ENCODE results near the gene TWIST2.

Gene TWIST2

GRCh38 chr2:238926761-238927611 is 79.1 kb downstream of the TWIST2 start:
- Histone ChIP-seq H3K9ac (ENCODE audit: low read depth, low read length, poor library complexity) (no peak overlapping the region), H3K23ac (ENCODE audit: low read depth, low read length, poor library complexity) (peak overlapping the region; percentile 70), H3K4me1 (ENCODE audit: control insufficient read depth in 2 of 2, insufficient read depth in 1 of 2, low read depth in 1 of 2, low read length in 2 of 2) (peaks cover 0 to 18% of the 10 kb centered on the region in 2 donors), H2BK15ac (ENCODE audit: low read length) (peak overlapping the region; percentile 83), H2BK5ac (ENCODE audit: low read length) (no peak overlapping the region), H3K27me3 (ENCODE audit: control insufficient read depth in 3 of 3, insufficient read depth in 3 of 3, low read depth in 1 of 3, low read length in 3 of 3) (peaks cover 0 to 31% (median 3%) of the 10 kb centered on the region in 3 experiments), H3K14ac (ENCODE audit: low read length) (peak overlapping the region; percentile 39), H2AFZ (ENCODE audit: low read length) (no peak overlapping the region), H3K79me1 (ENCODE audit: low read depth, low read length) (no peaks in the 10 kb centered on the region), H2BK12ac (ENCODE audit: low read length) (no peak overlapping the region), H3K27ac (replicated peaks; ENCODE audit: low read length) (no peak overlapping the region), H3K4me3 (ENCODE audit: low read length in 2 of 2) (no peak overlapping the region), H4K91ac (ENCODE audit: low read depth, low read length, poor library complexity) (no peak overlapping the region), H3K9me3 (replicated peaks in 1 of 2; ENCODE audit: control insufficient read depth in 2 of 2, insufficient read depth in 1 of 2, low read depth in 1 of 2, low read length in 2 of 2) (peaks cover 0 to 1% of the 10 kb centered on the region in 2 donors), H3K4ac (ENCODE audit: low read length) (no peak overlapping the region), H2BK120ac (ENCODE audit: low read depth, low read length) (no peak overlapping the region), H3K18ac (ENCODE audit: low read length) (peak overlapping the region; percentile 74), H2AK5ac (ENCODE audit: low read depth, low read length) (peak overlapping the region; percentile 94), H4K8ac (ENCODE audit: low read depth, low read length) (peak overlapping the region; percentile 26), H3K36me3 (replicated peaks in 1 of 2; ENCODE audit: control insufficient read depth in 2 of 2, insufficient read depth in 2 of 2, low read length in 2 of 2) (no peaks in the 10 kb centered on the region), H3K4me2 (ENCODE audit: insufficient read depth, low read length, poor library complexity, severe bottlenecking) (no peak overlapping the region)
- no peak for DNase-seq (ENCODE audit: low spot score)
- WGBS, 2 donors (ENCODE audit: extremely low coverage in 2 of 2, insufficient read length in 2 of 2, insufficient replicate concordance in 1 of 2), result no CpG with 5 or more reads among the region's 24 CpGs

- H2AK5ac ChIP-seq (ENCODE audit: low read depth, low read length), result no peak overlapping the region
- H2AFZ ChIP-seq (ENCODE audit: low read length), result no peak overlapping the region
- no peak overlapping the region for H3K4me3 ChIP-seq (ENCODE audit: low read length in 2 of 2)
- no peak overlapping the region for H3K23ac ChIP-seq (ENCODE audit: low read depth, low read length, poor library complexity)
- H3K18ac ChIP-seq (ENCODE audit: low read length), result peak overlapping the region; percentile 72
- H4K91ac ChIP-seq (ENCODE audit: low read depth, low read length, poor library complexity), result no peak overlapping the region
- peak overlapping the region; percentile 69 for H3K4ac ChIP-seq (ENCODE audit: low read length)
- no peak overlapping the region for H3K27ac ChIP-seq (replicated peaks; ENCODE audit: low read length)
- peaks cover 0 to 8% of the 10 kb centered on the region in 2 donors for H3K4me1 ChIP-seq (ENCODE audit: control insufficient read depth in 2 of 2, insufficient read depth in 1 of 2, low read depth in 1 of 2, low read length in 2 of 2)
- no peaks in the 10 kb centered on the region for H3K36me3 ChIP-seq (replicated peaks in 1 of 2; ENCODE audit: control insufficient read depth in 2 of 2, insufficient read depth in 2 of 2, low read length in 2 of 2)
- H3K4me2 ChIP-seq (ENCODE audit: insufficient read depth, low read length, poor library complexity, severe bottlenecking), result no peak overlapping the region
- H2BK120ac ChIP-seq (ENCODE audit: low read depth, low read length), result no peak overlapping the region
- DNase-seq (ENCODE audit: low spot score), result no peak
- no peak overlapping the region for H2BK5ac ChIP-seq (ENCODE audit: low read length)
- H3K9me3 ChIP-seq (replicated peaks in 1 of 2; ENCODE audit: control insufficient read depth in 2 of 2, insufficient read depth in 1 of 2, low read depth in 1 of 2, low read length in 2 of 2), result peaks cover 0 to 1% of the 10 kb centered on the region in 2 donors
- H3K14ac ChIP-seq (ENCODE audit: low read length), result peak overlapping the region; percentile 39
- no peak overlapping the region for H3K9ac ChIP-seq (ENCODE audit: low read depth, low read length, poor library complexity)
- peaks cover 0 to 31% (median 3%) of the 10 kb centered on the region in 3 experiments for H3K27me3 ChIP-seq (ENCODE audit: control insufficient read depth in 3 of 3, insufficient read depth in 3 of 3, low read depth in 1 of 3, low read length in 3 of 3)
- peak overlapping the region; percentile 72 for H2BK15ac ChIP-seq (ENCODE audit: low read length)
- WGBS, 2 donors (ENCODE audit: extremely low coverage in 2 of 2, insufficient read length in 2 of 2, insufficient replicate concordance in 1 of 2), result no CpG with 5 or more reads among the region's 14 CpGs
- H4K8ac ChIP-seq (ENCODE audit: low read depth, low read length), result no peak overlapping the region
- H2BK12ac ChIP-seq (ENCODE audit: low read length), result peak overlapping the region; percentile 49
- no peaks in the 10 kb centered on the region for H3K79me1 ChIP-seq (ENCODE audit: low read depth, low read length)
Measured at GRCh38 chr2:238927746-238928519, 80.0 kb downstream of the TWIST2 start.

- Histone ChIP-seq H3K9ac (ENCODE audit: low read depth, low read length, poor library complexity) (no peak overlapping the region), H3K18ac (ENCODE audit: low read length) (peak overlapping the region; percentile 64), H3K9me3 (replicated peaks in 1 of 2; ENCODE audit: control insufficient read depth in 2 of 2, insufficient read depth in 1 of 2, low read depth in 1 of 2, low read length in 2 of 2) (peaks cover 0 to 1% of the 10 kb centered on the region in 2 donors), H3K23ac (ENCODE audit: low read depth, low read length, poor library complexity) (no peak overlapping the region), H3K36me3 (replicated peaks in 1 of 2; ENCODE audit: control insufficient read depth in 2 of 2, insufficient read depth in 2 of 2, low read length in 2 of 2) (no peaks in the 10 kb centered on the region), H3K4me2 (ENCODE audit: insufficient read depth, low read length, poor library complexity, severe bottlenecking) (no peak overlapping the region), H3K79me1 (ENCODE audit: low read depth, low read length) (no peaks in the 10 kb centered on the region), H3K14ac (ENCODE audit: low read length) (no peak overlapping the region), H3K4me3 (ENCODE audit: low read length in 2 of 2) (peak overlapping the region in 1 of 2 donors; percentile 25), H3K4me1 (ENCODE audit: control insufficient read depth in 2 of 2, insufficient read depth in 1 of 2, low read depth in 1 of 2, low read length in 2 of 2) (peaks cover 0 to 8% of the 10 kb centered on the region in 2 donors), H4K8ac (ENCODE audit: low read depth, low read length) (no peak overlapping the region), H2AFZ (ENCODE audit: low read length) (no peak overlapping the region), H2BK15ac (ENCODE audit: low read length) (peak overlapping the region; percentile 92), H3K27me3 (ENCODE audit: control insufficient read depth in 3 of 3, insufficient read depth in 3 of 3, low read depth in 1 of 3, low read length in 3 of 3) (peaks cover 0 to 27% (median 3%) of the 10 kb centered on the region in 3 experiments), H2AK5ac (ENCODE audit: low read depth, low read length) (no peak overlapping the region), H2BK12ac (ENCODE audit: low read length) (peak overlapping the region; percentile 97), H4K91ac (ENCODE audit: low read depth, low read length, poor library complexity) (no peak overlapping the region), H3K4ac (ENCODE audit: low read length) (no peak overlapping the region), H3K27ac (replicated peaks; ENCODE audit: low read length) (no peak overlapping the region), H2BK120ac (ENCODE audit: low read depth, low read length) (no peak overlapping the region), H2BK5ac (ENCODE audit: low read length) (no peak overlapping the region)
- DNase-seq (ENCODE audit: low spot score), result no peak
- WGBS, 2 donors (ENCODE audit: extremely low coverage in 2 of 2, insufficient read length in 2 of 2, insufficient replicate concordance in 1 of 2), result no CpG with 5 or more reads among the region's 18 CpGs
Measured at GRCh38 chr2:238928520-238929241, 80.8 kb downstream of the TWIST2 start.

All from neuronal stem cell (in vitro differentiated cells).